Stimulated activated CD4-positive, alpha-beta T cell treated with anti-CD3 and anti-CD28 coated beads, Interleukin-1b, Interleukin-23, amount 100 ng/mL, for 48 hours (primary cell): ENCODE data around the gene SPCS1.
"Not testable (repeated sequence)": the region's sequence is repeated elsewhere in the genome, so short reads cannot be mapped to it uniquely, and the experiment has no call there.

Experiments used
- DNase-seq: peaks from one replicate; pipeline ENCODE4 v3.0.0-alpha.2; 2020

Gene SPCS1

DNA sequence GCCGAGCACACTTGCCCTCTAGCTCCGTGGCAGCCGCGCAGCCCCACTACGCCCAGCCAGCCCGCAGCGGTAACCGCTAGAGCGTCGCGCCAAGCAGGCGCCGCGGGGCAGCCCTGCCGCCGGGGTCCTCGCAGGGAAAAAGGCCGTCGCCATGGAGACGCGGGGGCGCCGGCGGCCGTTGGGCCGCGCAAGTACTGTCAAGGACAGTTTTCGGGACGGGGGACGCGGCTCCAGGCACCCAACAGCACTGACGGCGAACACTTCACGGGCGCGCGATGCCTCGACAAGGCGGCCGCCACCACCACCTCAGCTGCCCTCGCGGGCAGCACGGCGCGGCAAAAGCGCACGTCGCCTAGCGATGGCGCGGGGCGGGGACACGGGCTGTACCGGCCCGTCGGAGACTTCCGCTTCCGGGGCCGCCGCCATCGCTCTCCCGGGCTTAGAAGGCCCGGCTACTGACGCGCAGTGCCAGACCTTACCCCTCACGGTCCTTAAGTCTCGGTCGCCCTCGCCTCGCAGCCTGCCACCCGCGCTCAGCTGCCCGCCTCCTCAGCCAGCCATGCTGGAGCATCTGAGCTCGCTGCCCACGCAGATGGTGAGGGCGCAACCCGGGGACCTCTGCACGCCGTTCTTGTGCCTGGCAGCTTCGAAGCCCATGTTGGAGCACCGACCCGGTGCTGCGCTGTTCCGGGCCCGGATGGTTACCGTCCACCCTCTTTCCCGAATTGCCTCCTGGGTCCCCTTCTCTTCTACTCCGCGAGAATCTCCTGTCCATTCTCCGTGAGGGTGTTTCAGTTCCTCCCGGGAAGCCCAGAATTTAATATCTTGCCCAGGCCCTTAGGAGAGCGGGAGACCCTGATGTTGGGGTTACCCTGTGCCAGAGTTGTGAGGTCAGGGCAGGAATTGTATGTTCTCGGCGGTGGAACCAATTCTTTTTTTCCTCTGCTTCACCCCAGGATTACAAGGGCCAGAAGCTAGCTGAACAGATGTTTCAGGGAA, at the start of gene SPCS1, which contains the start of gene GLT8D1:
Gene SPCS1, plus strand, starts transcription at position 419 of the 999 bp plus-strand sequence. Its CDS starts 141 bp downstream, at position 560.
Gene GLT8D1, minus strand, starts transcription at position 104 of the 999 bp plus-strand sequence. CDS start 5,331 bp downstream, outside the sequence.
- peak; percentile 84 for DNase-seq

GRCh38 chr3:52660046-52660445, 45.9 kb upstream of the SPCS1 start:
- DNase-seq = no peak

- DNase-seq = no peak
Observed at GRCh38 chr3:52663098-52663497, 42.8 kb upstream of the SPCS1 start.

- peak; percentile 65 for DNase-seq
Observed at GRCh38 chr3:52670621-52671521, 35.0 kb upstream of the SPCS1 start.

GRCh38 chr3:52671676-52672075, 34.2 kb upstream of the SPCS1 start:
- no peak for DNase-seq

- DNase-seq = not testable (repeated sequence)
Observed at GRCh38 chr3:52676201-52676600, 29.7 kb upstream of the SPCS1 start.

- DNase-seq = no peak
Observed at GRCh38 chr3:52678265-52679198, 27.4 kb upstream of the SPCS1 start.

- DNase-seq = no peak
Observed at GRCh38 chr3:52679199-52679538, 26.7 kb upstream of the SPCS1 start.

DNA sequence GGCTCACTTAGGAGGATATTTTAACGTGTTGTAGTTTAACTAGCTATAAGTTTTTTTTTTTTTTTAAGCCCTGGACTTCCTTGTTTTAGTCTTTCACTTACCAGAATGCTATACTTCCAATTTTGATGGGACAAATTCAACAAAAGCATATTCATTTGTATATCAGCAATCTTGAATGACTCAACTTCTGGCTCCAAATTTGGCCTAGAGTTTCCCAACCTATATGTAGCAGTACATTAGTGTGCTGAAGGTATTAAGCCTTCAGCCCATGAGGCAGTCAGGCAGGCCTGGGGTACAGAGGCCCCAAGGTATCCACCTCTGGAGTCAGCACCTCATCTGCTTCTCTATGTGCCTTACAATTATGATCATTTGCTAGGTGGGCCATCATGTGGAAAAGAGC, 26.1 kb upstream of the SPCS1 start:
- no peak for DNase-seq

DNA sequence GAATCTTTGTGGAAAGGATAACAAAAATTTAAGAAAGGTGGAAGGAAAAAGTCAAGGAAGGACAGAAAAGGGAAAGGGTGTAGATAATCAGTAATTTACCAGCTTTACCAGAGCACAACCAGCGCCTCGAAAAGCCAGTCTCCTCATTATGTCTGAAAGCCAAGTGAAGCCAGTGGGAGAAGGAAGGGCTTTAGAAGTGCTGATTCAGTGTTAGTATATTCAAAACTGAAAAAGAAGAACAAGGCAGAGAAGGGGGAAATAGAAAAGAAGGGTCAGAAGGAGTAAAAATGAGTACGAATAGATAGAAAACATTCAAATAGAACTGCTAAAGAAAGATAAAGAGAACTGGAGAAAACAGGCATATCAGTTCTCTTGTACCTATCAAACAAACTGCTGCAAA, 24.3 kb upstream of the SPCS1 start:
- DNase-seq = no peak

GRCh38 chr3:52682016-52682415, 23.9 kb upstream of the SPCS1 start:
- DNase-seq = peak; percentile 65

- no peak for DNase-seq
Observed at GRCh38 chr3:52683611-52684010, 22.3 kb upstream of the SPCS1 start.

DNA sequence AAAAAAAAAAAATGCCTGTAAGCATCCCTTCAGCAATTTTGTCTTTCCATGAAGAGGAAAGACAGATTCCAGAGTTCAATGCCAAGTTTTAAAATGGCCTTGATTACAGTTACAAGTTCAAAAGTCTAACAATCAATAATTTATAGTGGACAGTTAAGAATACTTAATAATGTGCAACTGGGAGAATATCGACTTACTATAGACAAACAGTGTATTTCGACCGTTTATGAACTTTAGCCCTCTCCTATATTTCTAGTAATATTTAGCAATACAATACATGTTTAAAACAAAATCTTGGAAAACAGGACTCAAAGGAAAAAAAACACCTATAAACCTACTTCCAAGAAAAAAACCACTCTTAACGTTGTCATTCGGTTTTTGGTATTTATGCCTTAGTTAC, 21.7 kb upstream of the SPCS1 start:
- no peak for DNase-seq

DNA sequence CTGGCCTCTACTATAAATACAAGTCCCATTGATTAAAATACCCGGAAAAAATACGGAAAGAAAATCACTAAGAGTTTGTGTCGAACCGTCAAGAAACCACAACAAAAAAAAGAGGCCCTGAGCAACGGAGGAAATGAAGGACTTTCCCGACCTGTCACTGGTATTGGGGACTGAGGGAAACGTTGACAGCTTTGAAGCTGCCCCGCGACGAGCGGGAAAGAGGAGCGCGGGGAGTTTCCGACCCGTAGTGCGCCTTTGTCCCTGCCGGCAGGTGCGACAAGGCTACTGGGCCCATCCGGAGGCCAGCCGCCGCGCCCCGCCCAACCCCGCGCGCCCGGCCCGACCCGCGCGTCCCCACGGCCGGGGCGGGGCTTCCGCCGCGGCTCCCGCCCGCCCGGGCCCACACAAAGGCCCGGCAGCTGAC, 20.6 kb upstream of the SPCS1 start:
- peak; percentile 89 for DNase-seq

GRCh38 chr3:52685709-52686691, 19.9 kb upstream of the SPCS1 start, which contains the start of the genes GNL3 and PBRM1:
Gene GNL3 (plus strand): TSS chr3:52686032. CDS start chr3:52686093, 61 bp downstream.
Gene PBRM1 (minus strand): TSS chr3:52685913.
- DNase-seq = peak; percentile 95

DNA sequence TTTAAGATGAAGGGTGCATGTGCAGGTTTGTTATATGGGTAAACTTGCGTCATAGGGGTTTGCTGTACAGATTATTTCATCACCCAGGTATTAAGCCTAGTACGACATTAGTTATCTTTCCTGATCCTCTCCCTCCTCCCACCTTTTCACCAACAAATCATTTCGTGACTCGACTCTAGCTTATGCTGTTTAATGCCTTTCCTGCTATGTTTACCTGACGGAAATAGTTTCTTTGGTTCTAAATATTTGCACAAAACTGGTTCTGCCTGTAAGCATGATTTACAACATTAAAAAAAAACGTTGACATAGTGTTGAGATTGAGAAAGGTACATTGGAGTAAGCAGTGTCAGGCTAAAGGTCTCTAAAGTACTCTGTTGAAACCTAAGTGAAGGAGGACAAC, 17.6 kb upstream of the SPCS1 start:
- DNase-seq = no peak

GRCh38 chr3:52689151-52689550, 16.8 kb upstream of the SPCS1 start:
- no peak for DNase-seq

GRCh38 chr3:52690560-52690959, 15.3 kb upstream of the SPCS1 start:
- no peak for DNase-seq

DNA sequence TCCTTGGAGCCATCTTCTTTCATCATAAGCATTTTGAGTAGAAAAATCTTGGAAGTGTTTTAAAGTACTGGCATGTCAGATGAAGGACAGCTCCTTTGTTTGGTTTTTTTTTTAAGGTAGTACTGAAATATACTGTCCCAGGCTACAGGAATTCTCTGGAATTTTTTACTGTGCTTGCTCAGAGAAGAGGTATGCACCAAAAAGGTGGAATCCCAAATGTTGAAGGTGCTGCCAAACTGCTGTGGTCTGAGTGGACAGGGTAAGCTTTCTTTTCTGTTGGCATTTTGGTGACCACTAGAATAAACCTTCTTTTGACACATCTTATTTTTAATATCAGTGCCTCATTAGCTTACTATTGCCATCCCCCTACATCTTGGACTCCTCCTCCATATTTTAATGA, 12.8 kb upstream of the SPCS1 start:
- DNase-seq = no peak

GRCh38 chr3:52694528-52695189, 11.2 kb upstream of the SPCS1 start:
- no peak for DNase-seq
